ENCODE results near the gene EIF1AX.
"Not testable (repeated sequence)": the region's sequence is repeated elsewhere in the genome, so short reads cannot be mapped to it uniquely, and the experiment has no call there.

The EIF1AX gene

DNA sequence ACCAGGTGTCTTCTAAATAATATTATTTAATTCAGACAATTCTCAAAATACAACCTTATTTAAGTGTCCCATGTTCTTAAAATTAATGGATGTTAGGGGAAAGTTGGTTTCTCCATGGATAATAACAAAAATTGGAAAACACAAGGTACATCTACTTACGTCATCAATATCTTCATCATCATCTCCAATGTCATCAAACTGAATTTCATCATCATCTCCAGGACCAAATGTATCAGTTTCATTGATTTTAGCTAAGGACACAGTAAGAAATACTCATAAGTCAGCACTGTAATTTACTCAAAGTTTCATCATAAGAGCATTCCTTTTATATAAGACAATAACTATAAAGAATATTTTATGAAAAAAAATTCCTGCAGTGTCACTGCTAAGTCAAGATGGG lies 11.3 kb downstream of the EIF1AX start:
- DNase-seq (ENCODE audit: low spot score) (no peak), ATAC-seq (ENCODE audit: low read depth) (no peak)
- Histone ChIP-seq H3K36me3 (ENCODE audit: low read depth) (peaks cover 59% of the 10 kb centered on the region), H3K27ac (ENCODE audit: poor library complexity, severe bottlenecking) (peak overlapping the region; percentile 13), H3K27me3 (ENCODE audit: insufficient read depth, poor library complexity, severe bottlenecking) (no peaks in the 10 kb centered on the region), H3K4me3 (ENCODE audit: severe bottlenecking) (no peak overlapping the region), H3K9me3 (ENCODE audit: severe bottlenecking) (no peaks in the 10 kb centered on the region), H3K4me1 (ENCODE audit: insufficient read depth, poor library complexity, severe bottlenecking) (peaks cover 3% of the 10 kb centered on the region)
- TF ChIP-seq, protein P1, sequence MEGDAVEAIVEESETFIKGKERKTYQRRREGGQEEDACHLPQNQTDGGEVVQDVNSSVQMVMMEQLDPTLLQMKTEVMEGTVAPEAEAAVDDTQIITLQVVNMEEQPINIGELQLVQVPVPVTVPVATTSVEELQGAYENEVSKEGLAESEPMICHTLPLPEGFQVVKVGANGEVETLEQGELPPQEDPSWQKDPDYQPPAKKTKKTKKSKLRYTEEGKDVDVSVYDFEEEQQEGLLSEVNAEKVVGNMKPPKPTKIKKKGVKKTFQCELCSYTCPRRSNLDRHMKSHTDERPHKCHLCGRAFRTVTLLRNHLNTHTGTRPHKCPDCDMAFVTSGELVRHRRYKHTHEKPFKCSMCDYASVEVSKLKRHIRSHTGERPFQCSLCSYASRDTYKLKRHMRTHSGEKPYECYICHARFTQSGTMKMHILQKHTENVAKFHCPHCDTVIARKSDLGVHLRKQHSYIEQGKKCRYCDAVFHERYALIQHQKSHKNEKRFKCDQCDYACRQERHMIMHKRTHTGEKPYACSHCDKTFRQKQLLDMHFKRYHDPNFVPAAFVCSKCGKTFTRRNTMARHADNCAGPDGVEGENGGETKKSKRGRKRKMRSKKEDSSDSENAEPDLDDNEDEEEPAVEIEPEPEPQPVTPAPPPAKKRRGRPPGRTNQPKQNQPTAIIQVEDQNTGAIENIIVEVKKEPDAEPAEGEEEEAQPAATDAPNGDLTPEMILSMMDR (IDR thresholded peaks at IDR 0.05; ENCODE audit: poor library complexity, severe bottlenecking), result no peak

GRCh38 chrX:20129547-20129946 lies 12.1 kb downstream of the EIF1AX start:
- Histone ChIP-seq H3K4me1 (ENCODE audit: insufficient read depth, poor library complexity, severe bottlenecking) (peaks cover 3% of the 10 kb centered on the region), H3K36me3 (ENCODE audit: low read depth) (peaks cover 54% of the 10 kb centered on the region), H3K27me3 (ENCODE audit: insufficient read depth, poor library complexity, severe bottlenecking) (no peaks in the 10 kb centered on the region), H3K9me3 (ENCODE audit: severe bottlenecking) (no peaks in the 10 kb centered on the region), H3K4me3 (ENCODE audit: severe bottlenecking) (no peak overlapping the region), H3K27ac (ENCODE audit: poor library complexity, severe bottlenecking) (peak overlapping the region; percentile 13)
- TF ChIP-seq, protein P1 (IDR thresholded peaks at IDR 0.05; ENCODE audit: poor library complexity, severe bottlenecking), result no peak
- DNase-seq (ENCODE audit: low spot score) (no peak), ATAC-seq (ENCODE audit: low read depth) (no peak)

DNA sequence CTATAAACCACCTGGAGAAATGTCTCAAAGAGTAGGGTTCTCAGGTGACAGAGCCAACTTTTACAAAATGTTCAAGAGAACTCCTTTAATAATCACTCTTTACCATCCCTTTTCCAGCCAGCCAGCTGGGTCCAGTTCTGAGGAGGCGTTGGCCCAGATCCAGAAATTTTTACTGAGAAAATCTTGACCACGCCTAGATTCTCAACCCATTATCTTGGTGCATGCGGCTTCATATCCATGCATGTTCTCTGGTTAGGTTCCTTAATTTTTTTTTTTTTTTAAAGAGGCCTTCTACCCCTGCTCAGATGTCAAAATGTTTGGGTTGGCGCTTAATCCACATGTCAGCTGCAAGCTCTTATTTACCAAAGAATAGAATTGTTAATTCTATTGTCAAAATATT lies 13.0 kb downstream of the EIF1AX start:
- Histone ChIP-seq H3K27me3 (ENCODE audit: insufficient read depth, poor library complexity, severe bottlenecking) (no peaks in the 10 kb centered on the region), H3K27ac (ENCODE audit: poor library complexity, severe bottlenecking) (peak overlapping the region; percentile 13), H3K4me1 (ENCODE audit: insufficient read depth, poor library complexity, severe bottlenecking) (peaks cover 3% of the 10 kb centered on the region), H3K4me3 (ENCODE audit: severe bottlenecking) (no peak overlapping the region), H3K36me3 (ENCODE audit: low read depth) (peaks cover 50% of the 10 kb centered on the region), H3K9me3 (ENCODE audit: severe bottlenecking) (no peaks in the 10 kb centered on the region)
- DNase-seq (ENCODE audit: low spot score) (no peak), ATAC-seq (ENCODE audit: low read depth) (no peak; the same call in 2 of the 3 replicates)
- TF ChIP-seq, protein P1 (IDR thresholded peaks at IDR 0.05; ENCODE audit: poor library complexity, severe bottlenecking), result no peak

- H3K9me3 ChIP-seq (ENCODE audit: severe bottlenecking); DNase-seq (ENCODE audit: low spot score); H3K4me3 ChIP-seq (ENCODE audit: severe bottlenecking); H3K27me3 ChIP-seq (ENCODE audit: insufficient read depth, poor library complexity, severe bottlenecking); H3K27ac ChIP-seq (ENCODE audit: poor library complexity, severe bottlenecking); H3K4me1 ChIP-seq (ENCODE audit: insufficient read depth, poor library complexity, severe bottlenecking): not testable (repeated sequence)
- peak; percentile 49; the same call in 1 of the 3 replicates for ATAC-seq (ENCODE audit: low read depth)
- peaks cover 39% of the 10 kb centered on the region for H3K36me3 ChIP-seq (ENCODE audit: low read depth)
These were observed 14.2 kb downstream of the EIF1AX start for GRCh38 chrX:20127440-20127839.

GRCh38 chrX:20126833-20127232 lies 14.8 kb downstream of the EIF1AX start:
- H3K27ac ChIP-seq (ENCODE audit: poor library complexity, severe bottlenecking); H3K4me3 ChIP-seq (ENCODE audit: severe bottlenecking); ATAC-seq (ENCODE audit: low read depth); H3K27me3 ChIP-seq (ENCODE audit: insufficient read depth, poor library complexity, severe bottlenecking); H3K9me3 ChIP-seq (ENCODE audit: severe bottlenecking); DNase-seq (ENCODE audit: low spot score); H3K4me1 ChIP-seq (ENCODE audit: insufficient read depth, poor library complexity, severe bottlenecking): not testable (repeated sequence)
- peaks cover 33% of the 10 kb centered on the region for H3K36me3 ChIP-seq (ENCODE audit: low read depth)

DNA sequence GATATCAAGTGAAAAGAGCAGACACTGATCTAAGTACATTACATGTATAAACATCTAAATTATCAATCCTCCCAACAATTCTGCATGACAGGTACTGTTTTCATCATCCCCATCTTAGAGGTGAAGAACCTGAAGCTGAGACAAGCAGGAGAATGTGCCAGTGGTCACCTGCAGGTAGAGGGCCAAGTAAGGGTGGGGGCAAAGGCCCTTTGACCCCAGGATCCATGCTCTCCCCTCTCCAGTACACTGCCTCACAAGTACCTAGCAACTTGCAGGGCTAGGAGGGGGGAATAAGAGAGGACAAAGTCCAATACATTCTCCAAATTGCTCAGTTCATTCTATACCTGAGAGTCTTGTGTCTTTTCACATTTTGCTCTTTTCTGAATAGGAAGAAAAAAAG lies 16.7 kb downstream of the EIF1AX start:
- ATAC-seq (ENCODE audit: low read depth) (no peak), DNase-seq (ENCODE audit: low spot score) (no peak)
- Histone ChIP-seq H3K27me3 (ENCODE audit: insufficient read depth, poor library complexity, severe bottlenecking) (no peaks in the 10 kb centered on the region), H3K9me3 (ENCODE audit: severe bottlenecking) (no peaks in the 10 kb centered on the region), H3K4me3 (ENCODE audit: severe bottlenecking) (no peak overlapping the region), H3K27ac (ENCODE audit: poor library complexity, severe bottlenecking) (no peak overlapping the region), H3K4me1 (ENCODE audit: insufficient read depth, poor library complexity, severe bottlenecking) (peaks cover 3% of the 10 kb centered on the region), H3K36me3 (ENCODE audit: low read depth) (peaks cover 20% of the 10 kb centered on the region)
- TF ChIP-seq, protein P1 (IDR thresholded peaks at IDR 0.05; ENCODE audit: poor library complexity, severe bottlenecking), result no peak

Data from RWPE2 (cell line).